GM18907 (cell line): ENCODE measurements around the gene CD63.

ENCODE experiments used
- ATAC-seq: cut with Tn5 transposase; IDR thresholded peaks from one replicate; pipeline ENCODE4 v1.9.1; 2021; ENCODE audit warnings: mild to moderate bottlenecking, moderate library complexity; ENCODE audit not compliant: unreplicated experiment

The CD63 gene

DNA sequence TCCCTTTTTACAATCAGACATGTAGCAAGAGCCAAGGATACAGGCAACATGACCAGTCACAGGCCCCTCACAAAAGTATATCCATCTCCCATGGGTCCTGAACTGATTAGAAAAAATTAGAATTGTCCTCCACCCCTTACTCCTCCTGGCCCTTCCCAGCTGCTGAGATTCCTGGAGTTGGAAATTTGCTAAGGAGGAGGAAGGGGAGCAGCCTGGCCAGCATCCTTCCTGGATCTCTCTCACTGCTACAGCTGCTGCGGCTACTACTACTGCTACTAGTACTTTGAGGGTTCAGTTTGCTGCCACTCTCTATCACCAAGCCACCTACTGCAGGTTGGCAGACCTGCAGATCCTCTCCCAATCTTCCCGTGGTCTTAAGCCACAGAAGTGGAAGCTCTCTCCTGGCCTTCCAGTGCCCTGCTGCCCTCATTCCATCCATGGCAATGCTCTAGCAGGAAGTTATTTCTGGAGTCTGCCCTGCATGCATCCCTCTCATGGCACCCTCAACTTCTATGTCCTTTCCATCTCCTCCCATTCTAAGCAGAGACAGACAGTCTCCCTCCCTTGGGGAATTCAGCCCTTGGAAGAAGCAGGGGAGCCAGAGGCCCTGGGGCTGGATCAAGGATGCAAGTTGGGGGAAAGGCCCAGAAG is 22.1 kb downstream of the CD63 start:
- ATAC-seq: no peak

DNA sequence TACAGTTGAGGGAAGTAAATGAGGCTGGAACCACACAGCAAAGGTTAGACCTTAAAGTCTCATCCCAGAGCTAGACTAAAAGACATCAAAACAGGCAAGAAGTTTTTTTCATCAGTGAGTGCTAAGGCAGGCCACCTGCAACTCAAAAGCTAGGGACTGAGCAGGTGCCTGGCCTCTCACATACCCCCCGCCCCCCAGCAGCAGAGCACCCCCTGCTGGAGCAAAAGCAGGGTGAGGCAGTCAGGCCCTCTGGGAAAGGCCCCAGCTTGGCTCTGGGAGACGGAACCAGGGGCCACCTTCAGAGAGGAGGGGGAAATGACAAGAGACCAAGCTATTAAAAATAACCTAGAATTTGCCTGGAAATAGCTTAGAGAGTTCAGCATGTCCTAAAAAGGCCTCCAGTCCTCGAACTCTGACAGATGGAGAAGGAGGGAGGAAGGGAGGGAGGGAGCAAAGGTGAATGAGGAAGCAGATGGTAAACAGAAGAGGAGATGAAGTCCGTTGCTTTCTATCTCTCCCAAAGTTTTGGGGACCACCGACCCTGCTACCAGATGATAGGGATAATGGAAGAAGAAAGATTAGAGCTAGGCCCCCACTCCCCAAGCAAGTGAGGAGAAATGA is 22.9 kb downstream of the CD63 start:
- no peak for ATAC-seq

DNA sequence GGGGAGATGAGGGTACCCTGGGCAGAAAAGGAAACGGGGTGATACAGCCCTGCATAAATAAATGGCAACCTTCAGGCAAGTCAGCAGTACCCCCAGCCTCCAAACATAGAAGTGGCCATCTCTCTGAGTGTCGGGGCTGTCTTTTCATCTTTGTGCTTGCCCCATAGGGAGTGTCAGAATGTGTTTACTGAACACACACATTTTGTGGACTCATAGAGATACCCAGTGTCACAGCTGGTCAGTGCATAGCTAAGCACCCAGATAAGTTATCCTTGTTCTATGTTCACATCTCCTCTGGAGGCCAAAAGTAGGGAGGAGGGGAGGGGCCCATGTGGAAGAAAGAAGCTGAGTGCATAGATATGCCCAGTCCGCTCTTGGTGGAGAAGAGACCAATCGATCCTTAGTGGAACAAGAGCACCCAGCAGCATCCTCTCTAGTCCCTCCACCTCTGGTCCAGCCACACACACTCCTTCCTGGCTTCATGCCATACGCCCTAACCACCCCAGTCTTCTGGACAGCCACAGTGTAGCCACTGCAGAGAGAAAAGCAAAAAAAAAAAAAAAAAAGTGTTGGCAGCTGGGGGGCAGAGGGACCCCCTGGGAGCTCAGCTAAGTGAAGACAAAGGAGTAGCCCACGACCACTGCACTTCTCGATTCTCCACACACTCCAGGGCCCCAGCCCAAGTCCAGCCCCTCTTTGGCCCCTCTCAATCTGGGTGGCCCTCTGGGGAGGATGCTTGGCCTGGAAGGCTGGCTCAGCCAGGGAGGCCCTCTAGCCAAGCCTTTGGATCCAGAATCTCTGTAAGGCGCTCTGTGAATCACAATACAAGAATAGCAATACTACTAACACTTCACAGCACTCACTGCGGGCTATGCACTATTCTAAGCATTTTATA is 23.7 kb downstream of the CD63 start:
- no peak for ATAC-seq

DNA sequence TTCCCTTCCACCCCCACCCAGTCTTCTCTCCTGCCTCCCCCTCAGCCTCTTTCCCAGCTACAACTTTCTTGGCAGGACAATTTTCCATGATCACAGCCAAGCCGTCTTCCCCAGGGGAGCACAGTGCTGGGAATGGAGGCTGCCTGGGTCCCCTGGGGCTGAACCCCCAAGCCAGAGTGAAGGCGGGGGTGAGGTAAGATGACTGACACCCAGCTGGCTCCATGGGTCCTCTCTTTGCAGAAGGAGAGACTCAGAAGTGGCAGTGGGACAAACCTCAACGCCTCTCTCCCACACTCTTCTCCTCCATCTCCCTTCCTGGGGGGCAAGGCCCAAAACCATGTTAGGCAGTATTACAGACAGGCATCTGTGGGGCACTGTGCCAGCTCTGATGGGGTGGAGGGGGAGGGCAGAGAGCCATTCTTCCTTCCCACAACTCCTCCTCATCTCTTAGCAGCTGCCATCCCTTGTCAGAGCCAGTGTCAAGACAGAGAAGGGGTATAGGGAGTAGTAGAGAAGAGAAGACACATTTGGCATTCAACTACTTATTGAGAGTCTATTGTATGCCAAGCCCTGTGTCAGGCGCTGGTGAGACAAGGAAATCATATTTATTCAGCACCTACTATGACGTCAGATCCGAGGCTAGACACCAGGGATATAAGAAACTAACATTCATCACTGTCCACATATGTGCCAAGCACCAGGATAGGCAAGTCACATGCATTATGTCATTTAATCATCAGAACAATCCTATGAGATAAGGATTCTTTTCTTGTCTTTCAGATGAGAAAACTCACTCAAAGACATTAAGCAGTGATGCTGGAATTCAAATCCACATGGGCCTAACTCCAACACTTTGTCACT is 24.7 kb downstream of the CD63 start:
- no peak for ATAC-seq

DNA sequence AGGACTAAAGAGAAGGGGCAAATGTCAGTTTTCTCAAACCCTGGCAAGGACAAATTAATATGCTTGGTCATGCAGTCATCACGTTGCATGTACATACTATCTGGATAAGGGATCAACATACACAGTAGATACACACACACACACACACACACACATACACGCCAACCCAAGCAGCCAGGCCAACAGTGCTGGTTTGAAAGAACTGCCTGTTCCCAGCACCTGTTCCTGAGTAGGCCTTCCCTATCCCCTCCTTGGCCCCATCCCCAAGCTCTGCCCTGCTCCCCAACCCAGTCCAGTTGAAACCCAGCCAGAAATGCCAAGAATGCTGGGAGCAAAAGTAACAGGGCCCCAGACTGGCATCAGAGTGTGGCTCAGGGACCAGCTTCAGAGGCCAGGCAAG is 25.5 kb downstream of the CD63 start:
- no peak for ATAC-seq

DNA sequence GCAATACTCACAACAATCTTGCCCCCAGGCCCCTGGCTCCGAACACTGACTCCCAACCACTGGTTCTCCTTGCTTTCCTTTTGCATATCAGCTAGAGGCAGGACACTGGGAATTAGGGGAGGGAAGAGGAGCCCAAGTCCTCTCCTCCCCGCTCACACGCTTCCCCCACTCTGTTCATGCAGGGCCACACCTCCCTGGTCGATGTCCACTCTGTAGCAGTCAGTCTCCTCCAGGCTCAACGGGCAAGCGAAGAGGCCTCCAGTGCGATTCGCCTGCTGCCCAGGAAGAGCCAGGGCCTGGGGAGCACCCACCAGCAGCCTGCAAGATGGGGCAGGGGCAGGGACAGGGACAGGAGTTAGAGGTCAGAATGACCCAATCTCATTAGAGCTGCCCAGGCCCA is 25.9 kb downstream of the CD63 start:
- ATAC-seq: no peak

DNA sequence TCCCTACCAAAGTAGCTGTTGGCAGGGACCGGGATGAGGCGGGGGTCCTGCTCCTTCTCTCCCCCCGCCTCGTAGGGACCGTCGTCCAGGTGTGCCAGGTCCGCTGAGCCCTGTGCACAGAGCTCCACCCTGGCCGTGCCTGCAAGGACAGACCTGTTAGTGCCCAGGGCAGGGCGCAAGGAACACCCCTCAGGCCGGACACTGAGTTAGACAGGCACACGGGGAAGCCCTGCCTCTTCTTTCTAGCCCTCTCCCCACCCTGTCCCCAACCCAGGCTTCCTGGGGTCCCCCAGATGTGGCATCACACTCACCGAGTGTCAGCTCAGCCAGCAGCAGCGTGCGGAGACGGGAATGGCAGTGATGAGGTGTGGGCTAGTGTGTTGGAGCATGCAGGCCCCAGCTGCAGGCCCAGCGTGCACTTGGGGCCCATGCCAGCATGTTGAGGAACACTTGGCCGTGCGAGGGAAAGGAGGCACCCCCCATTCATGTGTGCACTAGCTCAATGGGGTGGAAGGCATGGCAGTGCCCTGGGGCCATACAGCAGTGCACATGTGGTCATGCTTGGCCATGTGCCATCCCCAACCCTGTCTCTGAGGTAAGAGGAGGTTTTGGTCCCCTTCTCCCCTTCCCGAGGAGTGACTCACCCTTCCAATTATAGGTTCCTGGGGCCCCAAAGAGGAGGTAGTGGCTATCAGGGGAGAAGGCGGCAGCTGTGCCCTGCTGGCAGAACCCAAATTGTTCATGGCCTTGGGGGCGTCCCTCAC is 28.4 kb downstream of the CD63 start:
- no peak for ATAC-seq

DNA sequence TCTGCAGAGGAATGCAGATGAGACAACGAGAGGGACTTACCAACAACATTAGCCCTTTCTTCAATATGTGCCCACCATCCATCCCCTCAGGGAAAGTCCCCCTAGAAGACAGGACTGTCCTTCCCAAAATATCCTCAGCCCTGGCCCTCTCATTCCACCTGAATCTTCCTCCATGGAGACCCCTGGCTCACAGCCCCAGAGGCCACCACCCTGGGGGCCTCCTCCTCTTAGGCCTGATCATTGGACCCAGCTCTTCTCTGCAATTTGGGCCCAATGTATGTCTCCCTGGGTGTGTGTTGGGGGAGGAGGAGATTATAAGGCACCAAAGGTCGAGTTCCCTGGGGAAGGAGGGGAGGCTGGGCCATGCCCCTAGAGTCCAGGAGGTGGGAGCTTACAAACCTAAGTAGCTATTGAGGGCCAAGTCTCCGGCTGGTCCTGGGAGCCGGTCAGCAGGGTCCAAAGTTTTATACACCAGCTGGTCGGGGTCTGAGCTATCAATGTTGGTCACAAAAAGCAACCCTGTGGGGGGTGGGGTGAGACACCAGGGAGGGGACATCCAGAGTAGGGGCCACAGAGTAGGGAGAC is 29.2 kb downstream of the CD63 start:
- no peak for ATAC-seq

DNA sequence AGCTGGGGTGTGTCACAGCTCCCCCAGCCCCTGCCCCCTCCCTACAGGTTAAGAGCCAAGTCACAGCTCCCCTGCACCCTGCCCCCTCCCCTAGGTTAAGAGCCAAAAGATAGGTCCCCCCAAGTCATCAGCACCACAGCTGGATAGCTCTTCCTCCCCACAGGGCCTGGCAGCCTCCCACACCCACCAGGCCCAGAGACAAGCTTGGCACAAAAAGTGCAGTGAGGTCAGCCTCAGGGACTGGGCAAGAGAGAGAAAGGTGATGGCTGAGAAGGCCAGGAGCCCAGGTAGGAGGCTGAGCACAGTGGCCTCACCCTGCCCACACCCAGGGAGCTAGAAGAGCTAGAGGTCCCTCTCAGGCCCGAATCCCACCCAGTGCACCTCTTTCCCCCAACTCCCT is 29.8 kb downstream of the CD63 start:
- ATAC-seq: no peak

DNA sequence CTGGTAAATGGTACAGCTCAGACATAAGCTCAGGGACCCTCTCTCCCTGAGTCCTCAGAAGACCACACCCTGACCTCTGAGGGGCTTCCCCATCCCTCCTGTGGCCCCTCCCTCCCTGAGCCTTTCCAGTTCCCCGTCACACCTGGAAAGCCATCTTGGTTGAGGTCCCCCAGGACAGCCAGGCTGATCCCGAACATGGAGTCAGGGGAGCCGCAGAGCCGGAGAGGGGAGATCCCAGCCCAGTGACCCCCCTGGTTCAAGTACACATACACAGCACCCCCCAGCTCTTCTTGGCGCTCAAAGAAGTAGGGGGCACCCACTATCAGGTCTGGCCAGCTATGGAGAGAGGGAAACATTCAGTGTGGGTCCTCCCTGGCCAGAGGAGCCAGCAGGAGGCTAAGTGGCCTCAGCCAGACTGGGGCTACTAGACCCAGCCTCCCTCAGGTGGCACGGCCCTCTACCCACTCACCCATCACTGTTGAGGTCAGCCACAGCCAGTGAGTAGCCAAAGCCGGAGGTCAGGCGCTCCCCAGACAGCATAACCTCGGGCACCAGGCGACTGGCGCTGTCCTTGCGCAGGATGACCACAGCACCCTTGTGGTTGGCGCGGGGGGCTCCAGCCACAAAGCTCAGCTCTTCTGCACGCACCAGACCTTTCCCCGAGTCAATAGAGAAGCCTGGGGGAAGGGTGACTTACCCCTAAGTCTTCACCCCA is 30.4 kb downstream of the CD63 start:
- ATAC-seq: no peak

DNA sequence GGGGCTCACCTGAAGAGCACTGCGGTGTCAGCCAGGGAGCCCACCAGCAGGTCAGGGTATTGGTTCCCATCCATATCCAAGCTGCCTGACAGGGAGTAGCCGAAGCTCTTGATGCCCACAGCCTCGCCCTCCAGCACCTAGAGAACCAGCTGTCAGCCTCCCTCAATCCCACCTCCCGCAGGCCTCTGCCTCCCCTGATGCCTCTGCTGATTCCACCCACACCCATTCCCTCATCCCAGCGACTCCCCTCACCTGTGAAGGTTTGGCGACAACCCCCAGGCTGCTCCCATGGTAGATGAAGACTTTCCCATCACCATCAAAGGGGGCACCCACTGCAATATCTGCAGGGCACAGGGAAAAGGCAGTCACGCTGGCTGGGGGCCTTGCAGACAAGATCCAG is 31.1 kb downstream of the CD63 start:
- ATAC-seq: no peak

DNA sequence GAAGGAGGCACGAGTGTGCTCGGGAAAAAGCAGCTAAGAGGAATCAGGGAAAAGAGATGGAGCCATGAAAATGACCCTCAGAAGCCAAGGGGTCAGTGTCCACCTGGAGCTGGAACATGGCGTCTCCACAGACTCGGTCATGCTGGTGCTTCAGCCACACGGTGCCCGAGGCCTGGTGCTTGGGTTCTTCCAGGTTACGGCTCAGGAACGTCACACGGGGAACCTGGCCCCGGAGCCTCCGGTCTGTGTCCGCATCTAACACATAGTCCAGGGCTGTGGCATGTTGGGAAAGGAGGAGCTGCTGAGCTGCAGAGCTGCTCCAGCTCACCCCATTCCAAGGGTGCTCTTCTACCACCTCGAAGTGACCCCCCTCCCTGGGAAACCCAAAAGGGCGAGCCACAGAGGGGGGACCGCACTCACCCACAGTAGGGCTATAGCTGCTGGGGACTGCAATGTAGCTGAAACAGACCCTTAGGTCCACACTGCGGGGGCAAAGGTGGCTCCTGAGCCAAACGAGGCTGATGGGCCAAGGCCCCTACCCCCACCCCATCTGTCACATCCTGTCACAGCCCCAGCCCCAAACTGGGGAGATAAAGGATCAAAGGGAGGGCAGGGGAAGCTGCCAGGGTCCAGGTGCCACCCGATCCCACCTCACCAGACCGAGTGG is 31.9 kb downstream of the CD63 start:
- no peak for ATAC-seq

DNA sequence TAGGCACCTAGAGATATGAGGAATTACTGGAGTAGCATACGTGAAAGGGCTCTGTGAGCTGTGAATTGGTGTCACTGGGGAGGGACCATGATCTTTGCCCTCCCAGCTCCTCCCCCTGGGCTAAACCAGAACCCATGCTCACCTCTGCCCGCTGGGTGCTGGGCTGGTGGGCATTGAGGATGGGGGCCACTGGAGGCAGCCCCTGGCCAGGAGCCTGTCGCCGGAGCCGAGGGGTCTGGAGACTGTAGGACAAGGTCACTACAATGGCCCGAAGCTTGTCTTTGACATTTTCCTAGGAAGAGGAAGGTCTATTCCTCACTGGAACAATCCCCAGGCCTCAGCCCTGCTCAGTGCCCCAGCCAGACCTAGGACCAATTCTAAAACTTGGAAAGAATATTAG is 32.7 kb downstream of the CD63 start:
- no peak for ATAC-seq

DNA sequence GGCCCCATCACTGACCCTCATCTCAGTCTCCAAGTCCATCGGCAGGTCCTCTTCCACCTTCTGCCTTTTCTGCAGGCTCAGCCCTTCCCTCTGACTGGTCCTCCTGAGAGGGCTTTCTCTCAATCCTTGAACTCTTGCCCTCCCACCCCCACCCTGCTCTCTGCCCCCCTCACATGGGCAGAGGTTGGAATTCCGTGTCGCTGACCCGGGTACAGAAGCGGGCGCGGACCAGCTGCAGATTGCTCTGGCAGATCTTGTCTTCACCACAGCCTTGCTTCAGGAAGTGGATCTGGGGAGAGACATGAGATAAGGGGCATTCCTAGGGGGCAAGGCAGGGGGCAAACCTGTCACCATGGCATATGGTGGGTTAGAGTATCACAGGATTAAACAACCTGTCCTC is 33.5 kb downstream of the CD63 start:
- no peak for ATAC-seq

DNA sequence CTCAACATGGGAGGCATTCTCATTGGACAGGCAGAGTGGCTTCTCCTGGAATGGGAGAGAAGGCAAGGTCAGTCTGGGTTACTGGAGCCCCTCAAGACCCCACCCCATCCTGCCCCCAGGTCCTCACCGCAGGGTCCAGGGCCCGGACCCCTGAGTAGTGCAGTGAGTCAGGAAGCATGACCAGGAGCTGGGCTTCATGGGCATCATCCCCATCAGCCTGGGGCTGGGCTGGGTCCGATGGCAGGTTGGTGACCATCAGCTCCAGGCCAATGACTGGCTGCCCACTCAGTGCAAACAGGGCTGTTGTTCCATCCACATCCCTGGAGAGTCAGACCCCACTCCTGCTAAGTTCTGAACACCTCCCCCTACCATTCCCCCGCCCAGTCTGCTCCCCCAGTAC is 34.2 kb downstream of the CD63 start:
- ATAC-seq: no peak

DNA sequence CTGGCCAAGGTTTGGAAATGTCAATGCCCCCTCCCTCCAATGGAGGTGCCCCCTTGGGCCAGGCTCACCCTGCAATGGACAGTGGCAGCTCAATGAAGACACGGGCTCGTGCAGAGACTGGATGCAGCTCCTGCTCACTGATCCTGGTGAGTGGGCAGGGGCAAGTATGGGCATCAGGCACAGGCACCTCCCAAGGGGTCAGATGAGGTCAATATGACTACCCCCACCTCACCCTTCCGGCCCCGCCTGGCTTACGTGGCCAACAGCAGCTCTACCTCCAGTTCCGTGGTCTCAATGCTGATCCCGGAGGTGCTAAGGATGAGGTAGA is 34.7 kb downstream of the CD63 start:
- no peak for ATAC-seq

DNA sequence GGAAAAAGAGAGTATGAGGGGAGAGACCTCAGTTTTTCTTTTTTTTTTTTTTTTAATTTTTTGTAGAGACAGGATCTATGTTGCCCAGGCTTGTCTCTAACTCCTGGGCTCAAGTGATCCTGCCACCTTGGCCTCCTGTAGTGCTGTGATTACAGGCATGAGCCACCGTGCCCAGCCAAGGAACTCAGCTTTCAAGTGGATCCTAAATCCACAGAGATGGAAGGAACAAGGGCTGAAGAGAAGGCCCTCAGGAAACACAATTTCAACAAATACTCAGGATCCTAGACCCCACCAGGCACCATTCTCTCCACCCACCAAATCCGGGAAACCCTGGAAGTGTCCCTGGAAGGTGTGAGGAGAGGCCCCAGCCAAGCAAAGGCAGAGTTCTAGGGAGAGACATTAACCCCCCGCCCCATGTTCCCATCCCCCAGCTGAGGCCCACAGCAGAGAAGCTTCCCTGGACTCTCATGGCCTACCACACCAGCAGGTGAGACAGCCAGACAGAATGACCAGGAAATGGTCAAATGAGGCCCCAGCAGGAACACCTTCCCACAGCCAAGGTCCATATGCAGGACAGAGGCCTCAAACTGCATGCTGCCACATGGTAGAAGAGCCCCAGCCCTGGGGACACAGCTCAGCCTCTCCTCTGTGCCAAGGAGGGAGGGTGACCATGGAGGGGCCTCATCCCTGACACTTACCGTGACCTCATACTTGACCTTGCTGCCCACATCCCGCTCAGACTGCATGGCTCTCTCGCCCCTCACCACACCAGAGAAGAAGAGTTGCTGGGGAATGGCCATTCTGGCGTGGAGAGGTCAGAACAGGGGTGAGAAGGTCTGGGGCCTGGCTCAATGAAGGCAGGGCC is 35.3 kb downstream of the CD63 start:
- ATAC-seq: no peak
